HG03575 (cell line): ENCODE data around the gene CHRM5.

Source experiments
- ATAC-seq: cut with Tn5 transposase; IDR thresholded peaks from one replicate; pipeline ENCODE4 v1.9.1; 2021; ENCODE audit not compliant: unreplicated experiment, insufficient number of reproducible peaks, low FRiP score; ENCODE audit errors: extremely low read depth

Gene CHRM5

GRCh38 chr15:34065941-34066340, 97.6 kb downstream of the CHRM5 start:
- ATAC-seq: no peak

- no peak for ATAC-seq
These were observed 101.7 kb downstream of the CHRM5 start for GRCh38 chr15:34070003-34070402.

GRCh38 chr15:34076785-34077184, 108.5 kb downstream of the CHRM5 start:
- ATAC-seq: no peak

- ATAC-seq: no peak
These were observed 110.6 kb downstream of the CHRM5 start for GRCh38 chr15:34078900-34079299.

- no peak for ATAC-seq
These were observed 111.6 kb downstream of the CHRM5 start for GRCh38 chr15:34079904-34080303.

GRCh38 chr15:34084086-34084485, 115.8 kb downstream of the CHRM5 start:
- no peak for ATAC-seq

GRCh38 chr15:34085746-34086145, 117.4 kb downstream of the CHRM5 start:
- ATAC-seq: no peak

- no peak for ATAC-seq
These were observed 131.6 kb downstream of the CHRM5 start for GRCh38 chr15:34099914-34100313.

- ATAC-seq: peak; percentile 87
These were observed 133.3 kb downstream of the CHRM5 start, which contains the start of the genes EMC7 and PGBD4 for GRCh38 chr15:34101366-34102174. Gene EMC7 (minus strand): TSS chr15:34101862. CDS start chr15:34101839, 23 bp downstream. Gene PGBD4 (plus strand): TSS chr15:34102083. CDS start chr15:34102532, 449 bp downstream.

- ATAC-seq: no peak
These were observed 134.1 kb downstream of the CHRM5 start for GRCh38 chr15:34102175-34102925.

- ATAC-seq: no peak
These were observed 138.1 kb downstream of the CHRM5 start for GRCh38 chr15:34106423-34106822.

GRCh38 chr15:34107315-34107714, 139.0 kb downstream of the CHRM5 start:
- no peak for ATAC-seq

- ATAC-seq: no peak
These were observed 141.7 kb downstream of the CHRM5 start for GRCh38 chr15:34109797-34110663.

GRCh38 chr15:34111488-34111887, 143.2 kb downstream of the CHRM5 start:
- no peak for ATAC-seq

- ATAC-seq: no peak
These were observed 145.9 kb downstream of the CHRM5 start for GRCh38 chr15:34114215-34114614.

GRCh38 chr15:34114739-34115138, 146.4 kb downstream of the CHRM5 start:
- no peak for ATAC-seq

GRCh38 chr15:34116620-34117019, 148.3 kb downstream of the CHRM5 start:
- no peak for ATAC-seq
